Measurements from ENCODE around the gene ARL16. TPM values are rescaled to one million over a fixed set of nuclear protein-coding genes. Genes with fewer than 3 reads are reported as not detected.

Gene ARL16
- total RNA-seq, 1 experiment from 2014 or later, result 49.8 TPM

DNA sequence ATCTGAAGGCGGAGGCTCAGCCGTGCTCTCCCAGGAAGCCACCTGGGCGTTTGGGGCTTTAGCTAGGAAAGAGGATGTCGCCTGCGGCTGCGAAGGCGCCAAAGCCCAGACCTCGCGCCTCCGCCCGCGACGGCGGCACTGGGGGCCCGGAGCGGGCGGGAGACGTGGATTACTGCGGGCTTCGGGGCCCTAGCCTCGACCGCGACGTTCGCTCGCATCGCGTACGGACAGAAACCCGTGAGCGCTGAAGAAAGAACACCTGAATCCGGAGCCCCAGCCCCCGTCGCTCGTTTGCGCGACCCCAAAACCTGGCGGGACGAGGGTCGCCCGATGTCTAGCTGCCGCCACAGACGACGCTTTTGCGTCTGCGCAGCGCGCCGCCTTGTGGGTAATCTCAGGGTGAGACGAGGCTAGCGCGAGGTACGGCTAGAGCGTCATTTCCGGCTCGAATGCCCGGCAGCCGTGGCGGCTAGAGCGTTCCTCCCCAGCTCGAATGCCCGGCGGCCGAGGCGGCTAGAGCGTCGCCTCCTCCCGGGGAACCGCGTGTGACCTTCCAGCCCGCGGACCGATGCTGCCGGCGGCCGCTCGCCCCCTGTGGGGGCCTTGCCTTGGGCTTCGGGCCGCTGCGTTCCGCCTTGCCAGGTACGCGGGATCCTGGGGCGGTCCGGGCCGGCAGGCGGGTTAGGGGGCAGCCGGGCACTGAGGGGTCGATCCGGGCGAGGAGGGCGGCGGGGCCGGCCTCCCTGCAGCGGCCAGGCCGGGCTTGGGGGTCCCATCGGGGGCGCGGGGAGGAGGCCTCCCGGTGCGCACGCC lies 19.5 kb upstream of the ARL16 start, which contains the start of gene MRPL12:
MRPL12 (plus strand) TSS at position 434 of the 813 bp plus-strand sequence; CDS start at position 569, 135 bp downstream.
- Mint-ChIP-seq H3K4me3 (ENCODE audit: unreplicated experiment) (peak within 1 kb of the TSS; percentile 93), H3K27ac (ENCODE audit: unreplicated experiment) (peak within 1 kb of the TSS; percentile 98), H3K9me3 (ENCODE audit: unreplicated experiment) (no peaks in the 10 kb centered on the region), H3K27me3 (ENCODE audit: insufficient read depth, unreplicated experiment) (no peaks in the 10 kb centered on the region), H3K4me1 (ENCODE audit: low read depth, unreplicated experiment) (peaks cover 23% of the 10 kb centered on the region), H3K36me3 (ENCODE audit: insufficient read depth, unreplicated experiment) (peaks cover 97% of the 10 kb centered on the region)
- no peaks in the 10 kb centered on the region for H3K27me3 ChIP-seq (replicated peaks; ENCODE audit: control insufficient read depth, insufficient read depth, low read length)
- CTCF ChIA-PET, result interaction anchor here (0.6 to 1.5 kb wide), 4 partner anchors 9 to 102 kb away, joined by 3 to 11 read pairs (median 5); partner anchors contain the start of gene SLC25A10
- intact Hi-C loops (cut with micrococcal nuclease; ENCODE audit: unreplicated experiment), result loop anchor here (1.0 kb wide), 2 partner anchors 8 to 20 kb away; partner anchors contain the start of gene ARL16
- peak within 1 kb of the TSS; percentile 86 for H3K4me3 ChIP-seq (ENCODE audit: low read depth, low read length)
- H3K36me3 ChIP-seq (ENCODE audit: control insufficient read depth, insufficient read depth, low read length), result peaks cover 10% of the 10 kb centered on the region
- H3K9me3 ChIP-seq, result no peaks in the 10 kb centered on the region
- POLR2A ChIA-PET, result interaction anchor here (0.7 to 3.0 kb wide), 6 partner anchors 9 to 130 kb away, joined by 4 to 45 read pairs (median 5); partner anchors contain the start of genes ARL16, HGS, MCRIP1 and SLC25A10
- no TSS peak for BruUV-seq (replicated peaks)
- H3K4me1 ChIP-seq, result peaks cover 18% of the 10 kb centered on the region
- peak; percentile 93 to 95 for DNase-seq
- TF ChIP-seq CTCF (IDR thresholded peaks at IDR 0.05; ENCODE audit: insufficient read depth in 1 of 2, low read depth in 1 of 2, low read length in 1 of 2, severe bottlenecking in 1 of 2, unreplicated experiment in 1 of 2), result peak; percentile 28 to 33

DNA sequence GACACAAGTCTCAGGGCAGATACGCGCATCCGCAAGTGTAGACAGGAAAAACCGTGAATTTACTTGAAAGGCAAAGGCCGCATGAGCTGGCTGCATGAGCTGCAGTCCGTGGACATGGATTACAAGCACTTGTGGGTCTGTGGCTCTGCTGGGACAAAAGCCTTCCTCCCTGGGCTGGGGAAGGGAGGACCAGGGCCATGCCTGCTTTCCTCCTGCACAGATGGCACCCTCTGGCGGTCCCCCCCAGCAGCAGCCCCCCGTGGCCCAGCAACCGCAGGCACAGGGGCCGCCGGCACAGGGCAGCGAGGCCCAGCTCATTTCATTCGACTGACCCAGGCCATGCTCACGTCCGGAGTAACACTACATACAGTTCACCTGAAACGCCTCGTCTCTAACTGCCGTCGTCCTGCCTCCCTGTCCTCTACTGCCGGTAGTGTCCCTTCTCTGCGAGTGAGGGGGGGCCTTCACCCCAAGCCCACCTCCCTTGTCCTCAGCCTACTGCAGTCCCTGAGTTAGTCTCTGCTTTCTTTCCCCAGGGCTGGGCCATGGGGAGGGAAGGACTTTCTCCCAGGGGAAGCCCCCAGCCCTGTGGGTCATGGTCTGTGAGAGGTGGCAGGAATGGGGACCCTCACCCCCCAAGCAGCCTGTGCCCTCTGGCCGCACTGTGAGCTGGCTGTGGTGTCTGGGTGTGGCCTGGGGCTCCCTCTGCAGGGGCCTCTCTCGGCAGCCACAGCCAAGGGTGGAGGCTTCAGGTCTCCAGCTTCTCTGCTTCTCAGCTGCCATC lies 17.9 kb upstream of the ARL16 start:
- CTCF ChIA-PET, result interaction anchor here (0.5 to 1.5 kb wide), 4 partner anchors 8 to 182 kb away, joined by 3 to 5 read pairs (median 4); partner anchors contain the start of genes ARL16 and HGS
- BruUV-seq (replicated peaks), result no TSS peak

More for the DNA sequence above, 17.9 kb upstream of the ARL16 start:
- POLR2A ChIA-PET, result interaction anchor here (0.5 to 3.0 kb wide), 2 partner anchors 18 to 63 kb away, joined by 3 to 45 read pairs; partner anchors contain the start of genes ARL16 and HGS
- no peaks in the 10 kb centered on the region for H3K9me3 Mint-ChIP-seq (ENCODE audit: unreplicated experiment)
- peak overlapping the region; percentile 93 for H3K4me3 Mint-ChIP-seq (ENCODE audit: unreplicated experiment)
- H3K4me1 Mint-ChIP-seq (ENCODE audit: low read depth, unreplicated experiment), result peaks cover 23% of the 10 kb centered on the region
- H3K36me3 ChIP-seq (ENCODE audit: control insufficient read depth, insufficient read depth, low read length), result peaks cover 10% of the 10 kb centered on the region
- TF ChIP-seq CTCF (IDR thresholded peaks at IDR 0.05; ENCODE audit: insufficient read depth in 1 of 2, low read depth in 1 of 2, low read length in 1 of 2, severe bottlenecking in 1 of 2, unreplicated experiment in 1 of 2), result no peak
- H3K4me1 ChIP-seq, result peaks cover 18% of the 10 kb centered on the region
- peak in 1 of 2 experiments; percentile 39 for DNase-seq
- no peaks in the 10 kb centered on the region for H3K27me3 Mint-ChIP-seq (ENCODE audit: insufficient read depth, unreplicated experiment)
- H3K27ac Mint-ChIP-seq (ENCODE audit: unreplicated experiment), result peak overlapping the region; percentile 98
- peak overlapping the region; percentile 86 for H3K4me3 ChIP-seq (ENCODE audit: low read depth, low read length)
- H3K9me3 ChIP-seq, result no peaks in the 10 kb centered on the region
- no peaks in the 10 kb centered on the region for H3K27me3 ChIP-seq (replicated peaks; ENCODE audit: control insufficient read depth, insufficient read depth, low read length)
- intact Hi-C loops (cut with micrococcal nuclease; ENCODE audit: unreplicated experiment), result no loop called here
- H3K36me3 Mint-ChIP-seq (ENCODE audit: insufficient read depth, unreplicated experiment), result peaks cover 99% of the 10 kb centered on the region
